NCI-H69 (cell line): ENCODE data around the gene INPP5F.
"Not testable (repeated sequence)": the region's sequence is repeated elsewhere in the genome, so short reads cannot be mapped to it uniquely, and the experiment has no call there.

Experiments
- DNase-seq: peaks from one replicate; lab custom pipeline; 2025; lab: John Stamatoyannopoulos, UW

Gene INPP5F

GRCh38 chr10:119740096-119740495, 14.2 kb downstream of the INPP5F start:
- no peak for DNase-seq

DNA sequence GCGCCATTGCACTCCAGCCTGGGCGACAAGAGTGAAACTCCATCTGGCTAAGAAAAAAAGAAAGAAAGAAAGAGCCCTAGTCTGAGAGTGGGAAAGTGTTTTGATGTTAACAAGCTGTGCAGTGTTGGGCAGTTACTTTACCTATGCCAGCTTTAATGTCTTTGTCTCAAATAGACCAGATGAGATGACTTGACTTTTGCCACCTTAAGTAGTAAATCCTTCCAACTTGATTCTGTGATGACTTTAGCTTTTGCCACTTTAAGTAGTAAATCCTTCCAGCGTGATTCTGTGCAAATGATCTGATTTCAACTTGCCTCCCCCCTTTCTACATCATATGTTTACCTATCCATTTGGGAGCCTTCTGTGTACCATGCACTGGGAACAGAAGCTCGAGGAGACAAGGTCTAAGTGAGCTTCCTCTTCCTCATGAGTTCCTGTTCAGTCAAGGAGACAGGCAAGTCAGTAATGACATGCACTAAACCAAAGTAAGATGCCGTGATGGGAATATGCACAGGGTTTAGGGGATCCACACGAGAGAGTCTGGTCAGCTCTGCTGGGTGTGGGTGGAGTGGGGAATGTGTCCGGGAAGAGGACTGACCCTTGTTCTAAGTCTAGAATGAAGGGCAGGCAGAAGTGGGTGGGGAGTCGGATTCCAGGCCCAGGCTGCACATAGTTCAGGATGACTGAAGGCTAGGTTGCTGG, 17.2 kb downstream of the INPP5F start:
- peak; percentile 53 for DNase-seq

- no peak for DNase-seq
Observed at GRCh38 chr10:119747940-119748339, 22.1 kb downstream of the INPP5F start.

- DNase-seq, result no peak
Observed at GRCh38 chr10:119748871-119749270, 23.0 kb downstream of the INPP5F start.

DNA sequence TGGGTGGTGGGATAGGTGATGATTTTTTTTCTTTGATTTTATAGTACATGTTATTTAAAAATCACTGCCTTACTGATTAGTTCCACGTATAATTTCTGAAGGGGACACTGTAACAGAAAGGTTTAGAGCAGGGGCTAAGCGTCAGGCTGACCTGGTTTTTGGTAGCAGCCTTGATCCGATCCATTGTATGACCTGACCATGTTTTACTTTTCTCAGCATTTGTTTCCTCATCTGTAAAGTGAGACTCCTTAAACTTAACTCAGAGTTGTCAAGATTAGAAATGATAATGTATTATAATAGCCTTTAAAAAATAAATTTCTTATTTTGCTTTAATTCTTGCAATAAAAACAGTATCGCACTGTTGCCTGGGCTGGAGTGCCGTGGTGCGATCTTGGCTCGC, 23.6 kb downstream of the INPP5F start:
- no peak for DNase-seq

GRCh38 chr10:119750391-119751230, 24.8 kb downstream of the INPP5F start:
- DNase-seq, result peak; percentile 68

GRCh38 chr10:119753309-119753708, 27.5 kb downstream of the INPP5F start:
- DNase-seq, result no peak

DNA sequence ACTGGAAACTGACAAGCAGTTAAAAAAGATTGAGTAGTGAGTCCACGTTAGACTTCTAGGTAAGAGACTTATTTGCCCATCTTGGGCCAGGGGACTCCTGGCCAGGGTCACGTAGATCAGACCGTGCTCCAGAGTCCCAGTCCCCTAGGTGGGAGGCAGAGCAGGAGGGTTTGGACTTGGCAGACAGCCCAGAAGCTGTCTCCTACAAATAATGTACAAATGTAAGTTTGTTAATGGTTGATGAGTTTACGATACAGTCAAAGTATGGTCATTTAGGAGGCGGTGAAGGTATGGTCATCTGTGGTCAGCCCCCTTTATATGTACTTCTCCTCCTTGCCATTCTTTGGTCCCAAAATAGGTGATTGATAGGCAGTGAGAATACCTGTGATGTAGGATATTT, 28.2 kb downstream of the INPP5F start:
- DNase-seq, result peak; percentile 70

DNA sequence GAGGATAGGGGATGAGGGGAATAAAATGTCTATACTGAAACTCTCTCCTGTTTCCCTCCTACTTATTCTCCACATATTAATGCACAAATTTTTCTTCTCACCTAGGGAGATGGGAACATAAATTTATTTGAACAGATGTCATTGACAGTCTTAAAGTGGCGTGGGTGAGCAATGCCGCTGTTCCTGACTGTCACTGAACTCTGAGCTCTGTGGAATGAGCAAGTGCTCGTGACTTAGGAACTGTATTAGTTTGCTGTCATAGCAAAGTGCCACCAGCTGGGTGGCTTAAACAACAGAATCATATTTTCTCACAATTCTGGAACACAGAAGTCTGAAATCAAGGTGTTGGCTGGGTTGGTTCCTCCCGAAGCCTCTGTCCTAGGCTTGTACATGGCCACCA, 29.1 kb downstream of the INPP5F start:
- DNase-seq, result no peak

DNA sequence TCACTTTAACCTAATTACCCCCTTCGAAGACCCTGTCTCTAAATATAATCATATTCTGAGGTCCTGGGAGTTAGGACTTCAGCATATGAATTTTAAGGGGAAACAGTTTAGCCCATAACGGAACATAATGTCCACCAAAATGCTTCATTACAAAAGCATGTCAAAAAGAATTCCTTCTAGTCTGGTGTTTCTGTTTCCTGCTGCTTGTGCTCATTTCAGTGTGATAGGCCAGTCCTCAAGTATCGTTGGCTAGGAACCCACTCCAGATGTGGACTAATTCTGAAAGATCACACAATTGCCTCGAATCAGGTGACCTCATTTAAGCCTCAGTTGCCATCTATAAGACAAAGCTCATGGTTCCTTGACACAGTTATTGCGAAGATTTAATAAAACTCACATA, 29.6 kb downstream of the INPP5F start:
- no peak for DNase-seq

GRCh38 chr10:119758448-119759195, 32.8 kb downstream of the INPP5F start:
- DNase-seq, result no peak

- DNase-seq, result no peak
Observed at GRCh38 chr10:119759832-119760231, 34.0 kb downstream of the INPP5F start.

GRCh38 chr10:119761106-119761505, 35.3 kb downstream of the INPP5F start:
- no peak for DNase-seq

DNA sequence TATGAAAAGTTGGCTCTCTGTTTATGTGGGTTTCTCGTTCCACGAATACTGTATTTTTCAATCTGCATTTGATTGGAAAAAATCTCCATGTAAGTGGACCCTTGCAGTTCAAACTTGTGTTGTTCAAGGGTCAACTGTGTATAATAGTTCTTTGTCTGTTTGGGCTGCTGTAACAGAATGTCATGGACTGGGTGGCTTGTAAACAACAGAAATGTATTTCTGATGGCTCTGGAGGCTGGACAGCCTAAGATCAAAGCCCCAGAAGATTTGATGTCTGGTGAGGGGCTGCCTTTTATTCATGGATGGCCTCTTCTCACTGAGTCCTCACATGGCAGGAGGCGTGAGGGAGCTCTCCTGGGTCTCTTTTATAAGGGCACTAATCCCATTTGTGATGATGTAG, 36.2 kb downstream of the INPP5F start:
- no peak for DNase-seq

- DNase-seq, result no peak
Observed at GRCh38 chr10:119762805-119763798, 37.3 kb downstream of the INPP5F start.

DNA sequence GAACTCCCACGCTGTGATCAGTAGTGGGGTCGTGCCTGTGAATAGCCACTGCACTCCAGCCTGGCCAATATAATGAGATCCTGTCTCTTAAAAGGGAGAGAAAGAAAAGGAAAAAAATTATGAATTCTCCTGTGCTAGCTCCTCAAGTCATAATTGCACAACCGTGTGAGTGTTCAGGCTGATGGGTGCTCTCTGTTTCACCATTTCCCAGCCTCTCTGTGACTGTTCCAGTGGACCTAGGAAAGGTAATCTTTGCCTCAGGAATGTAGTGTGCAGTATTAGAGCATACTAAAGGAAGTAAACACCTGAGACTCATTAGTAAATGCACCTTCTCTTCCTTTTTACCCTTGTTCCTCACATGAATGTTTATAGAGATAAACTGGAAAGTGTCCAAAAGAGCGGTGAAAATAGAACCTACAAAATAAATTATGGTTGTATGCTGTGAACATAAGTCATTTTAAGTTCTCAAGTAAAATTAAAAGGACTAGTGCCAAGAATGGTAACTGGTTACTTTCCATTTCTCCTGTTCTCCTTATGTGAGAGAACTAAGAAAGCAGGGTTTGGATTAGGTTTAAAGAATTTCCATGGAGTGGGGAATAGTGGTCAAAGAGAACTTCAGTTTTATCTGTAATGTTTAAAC, 42.7 kb downstream of the INPP5F start:
- DNase-seq, result no peak

DNA sequence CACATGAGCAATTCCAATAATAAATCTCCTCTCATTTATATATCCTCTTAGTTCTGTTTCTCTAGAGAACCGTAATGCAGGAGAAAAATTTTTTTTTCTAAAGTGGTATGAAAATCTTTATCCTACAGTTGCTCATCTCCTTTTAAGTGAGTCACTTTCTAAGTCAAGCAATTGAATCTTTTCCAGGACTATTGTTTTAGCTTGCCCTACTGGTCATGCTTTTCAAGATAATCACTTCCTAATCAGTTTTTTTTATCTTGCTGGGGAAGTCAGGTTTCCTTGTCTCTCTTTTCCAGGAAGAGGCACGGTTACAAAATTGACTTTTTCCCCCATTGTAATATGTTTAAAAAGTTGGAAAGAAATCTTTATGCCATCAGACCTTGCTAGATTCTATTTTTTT, 44.0 kb downstream of the INPP5F start:
- DNase-seq, result no peak

- DNase-seq, result no peak
Observed at GRCh38 chr10:119770928-119771327, 45.1 kb downstream of the INPP5F start.

- DNase-seq, result no peak
Observed at GRCh38 chr10:119772334-119772733, 46.5 kb downstream of the INPP5F start.

- DNase-seq, result not testable (repeated sequence)
Observed at GRCh38 chr10:119773041-119773440, 47.2 kb downstream of the INPP5F start.

DNA sequence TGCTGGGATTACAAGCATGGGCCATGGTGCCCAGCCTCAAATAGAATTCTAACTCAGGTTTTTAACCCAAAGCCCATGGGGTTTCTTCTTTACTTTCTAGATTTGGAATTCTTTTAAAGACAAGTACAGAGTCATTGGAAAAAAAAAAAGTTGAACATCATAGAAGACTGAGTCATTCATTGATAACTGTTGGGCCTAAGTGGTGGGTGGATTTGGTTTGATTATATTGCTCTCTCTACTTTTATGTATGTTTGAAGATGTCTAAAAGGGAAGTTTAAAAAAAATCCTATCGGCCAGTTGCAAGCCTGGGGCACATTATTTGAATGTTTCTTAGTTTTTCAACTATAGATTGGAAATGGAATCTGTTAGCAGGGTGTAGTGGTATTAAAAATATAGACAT, 49.7 kb downstream of the INPP5F start:
- no peak for DNase-seq
